GM18517 (cell line): ENCODE data around the gene C19orf47.
A peak's percentile ranks its signal among the peaks of the same experiment; 100 is the strongest.

Experiments
- ATAC-seq: cut with Tn5 transposase; IDR thresholded peaks from one replicate; pipeline ENCODE4 v1.9.1; 2021; ENCODE audit warnings: mild to moderate bottlenecking, moderate library complexity; ENCODE audit not compliant: unreplicated experiment

C19orf47 gene

GRCh38 chr19:40321076-40321475 lies 27.1 kb downstream of the C19orf47 start:
- ATAC-seq, result no peak

GRCh38 chr19:40320558-40320935 lies 27.6 kb downstream of the C19orf47 start:
- ATAC-seq, result no peak

GRCh38 chr19:40317338-40317737 lies 30.9 kb downstream of the C19orf47 start:
- no peak for ATAC-seq

GRCh38 chr19:40315812-40316470 lies 32.3 kb downstream of the C19orf47 start:
- ATAC-seq, result no peak

GRCh38 chr19:40314656-40315055 lies 33.5 kb downstream of the C19orf47 start:
- ATAC-seq, result no peak

GRCh38 chr19:40313229-40313983 lies 34.8 kb downstream of the C19orf47 start:
- ATAC-seq, result no peak

- no peak for ATAC-seq
Observed at GRCh38 chr19:40312533-40312932, 35.7 kb downstream of the C19orf47 start.

- ATAC-seq, result no peak
Observed at GRCh38 chr19:40309666-40310065, 38.5 kb downstream of the C19orf47 start.

GRCh38 chr19:40305403-40305802 lies 42.8 kb downstream of the C19orf47 start:
- no peak for ATAC-seq

- ATAC-seq, result no peak
Observed at GRCh38 chr19:40304306-40304705, 43.9 kb downstream of the C19orf47 start.

GRCh38 chr19:40303765-40304164 lies 44.4 kb downstream of the C19orf47 start:
- no peak for ATAC-seq

- ATAC-seq, result no peak
Observed at GRCh38 chr19:40302224-40303011, 45.8 kb downstream of the C19orf47 start.

GRCh38 chr19:40300668-40301067 lies 47.5 kb downstream of the C19orf47 start:
- no peak for ATAC-seq

GRCh38 chr19:40298026-40298425 lies 50.2 kb downstream of the C19orf47 start:
- ATAC-seq, result no peak

- ATAC-seq, result no peak
Observed at GRCh38 chr19:40294560-40294959, 53.6 kb downstream of the C19orf47 start.

- no peak for ATAC-seq
Observed at GRCh38 chr19:40286971-40287421, 61.2 kb downstream of the C19orf47 start.

- no peak for ATAC-seq
Observed at GRCh38 chr19:40286235-40286970, 61.8 kb downstream of the C19orf47 start.

- peak; percentile 92 for ATAC-seq
Observed at GRCh38 chr19:40285353-40286234, 62.6 kb downstream of the C19orf47 start.

- peak; percentile 29 for ATAC-seq
Observed at GRCh38 chr19:40284501-40285352, 63.5 kb downstream of the C19orf47 start, which contains the start of gene AKT2. TSS of gene AKT2 (minus strand) at chr19:40285345. CDS start at chr19:40265267, 20,078 bp downstream.
